Measurements from ENCODE around the gene CNOT3.
"Not testable (repeated sequence)": the region's sequence is repeated elsewhere in the genome, so short reads cannot be mapped to it uniquely, and the experiment has no call there.

CNOT3 gene

GRCh38 chr19:54152267-54152666 lies 14.7 kb downstream of the CNOT3 start:
- DNase-seq, result no peak

- no peak for DNase-seq
Observed at GRCh38 chr19:54152878-54153524, 15.4 kb downstream of the CNOT3 start.

- no peak for DNase-seq
Observed at GRCh38 chr19:54153731-54154326, 16.3 kb downstream of the CNOT3 start.

GRCh38 chr19:54154603-54155345 lies 17.2 kb downstream of the CNOT3 start:
- no peak for DNase-seq

- DNase-seq, result no peak
Observed at GRCh38 chr19:54155694-54156093, 18.1 kb downstream of the CNOT3 start.

GRCh38 chr19:54156490-54156889 lies 18.9 kb downstream of the CNOT3 start:
- no peak for DNase-seq

GRCh38 chr19:54156953-54157352 lies 19.4 kb downstream of the CNOT3 start:
- DNase-seq, result no peak

- DNase-seq, result no peak
Observed at GRCh38 chr19:54158812-54159351, 21.3 kb downstream of the CNOT3 start.

GRCh38 chr19:54159352-54160181 lies 22.0 kb downstream of the CNOT3 start, which contains the start of gene LENG1:
Gene LENG1 (minus strand): TSS chr19:54159721. CDS start chr19:54159695, 26 bp downstream.
- DNase-seq, result peak; percentile 100

- DNase-seq, result no peak
Observed at GRCh38 chr19:54160182-54160811, 22.7 kb downstream of the CNOT3 start.

- DNase-seq, result no peak
Observed at GRCh38 chr19:54160854-54161253, 23.3 kb downstream of the CNOT3 start.

GRCh38 chr19:54162241-54162805 lies 24.8 kb downstream of the CNOT3 start:
- peak; percentile 56 for DNase-seq

- no peak for DNase-seq
Observed at GRCh38 chr19:54162884-54163283, 25.3 kb downstream of the CNOT3 start.

- DNase-seq, result no peak
Observed at GRCh38 chr19:54164369-54165068, 27.0 kb downstream of the CNOT3 start.

- DNase-seq, result no peak
Observed at GRCh38 chr19:54165222-54165621, 27.7 kb downstream of the CNOT3 start.

- DNase-seq, result peak; percentile 75
Observed at GRCh38 chr19:54168174-54168917, 30.8 kb downstream of the CNOT3 start.

- DNase-seq, result no peak
Observed at GRCh38 chr19:54169149-54169740, 31.7 kb downstream of the CNOT3 start.

GRCh38 chr19:54171736-54172431 lies 34.3 kb downstream of the CNOT3 start:
- DNase-seq, result not testable (repeated sequence)

Measured in fibroblast of skin of right quadriceps (primary cell).